ENCODE results near the gene ALPP.

The ALPP gene

DNA sequence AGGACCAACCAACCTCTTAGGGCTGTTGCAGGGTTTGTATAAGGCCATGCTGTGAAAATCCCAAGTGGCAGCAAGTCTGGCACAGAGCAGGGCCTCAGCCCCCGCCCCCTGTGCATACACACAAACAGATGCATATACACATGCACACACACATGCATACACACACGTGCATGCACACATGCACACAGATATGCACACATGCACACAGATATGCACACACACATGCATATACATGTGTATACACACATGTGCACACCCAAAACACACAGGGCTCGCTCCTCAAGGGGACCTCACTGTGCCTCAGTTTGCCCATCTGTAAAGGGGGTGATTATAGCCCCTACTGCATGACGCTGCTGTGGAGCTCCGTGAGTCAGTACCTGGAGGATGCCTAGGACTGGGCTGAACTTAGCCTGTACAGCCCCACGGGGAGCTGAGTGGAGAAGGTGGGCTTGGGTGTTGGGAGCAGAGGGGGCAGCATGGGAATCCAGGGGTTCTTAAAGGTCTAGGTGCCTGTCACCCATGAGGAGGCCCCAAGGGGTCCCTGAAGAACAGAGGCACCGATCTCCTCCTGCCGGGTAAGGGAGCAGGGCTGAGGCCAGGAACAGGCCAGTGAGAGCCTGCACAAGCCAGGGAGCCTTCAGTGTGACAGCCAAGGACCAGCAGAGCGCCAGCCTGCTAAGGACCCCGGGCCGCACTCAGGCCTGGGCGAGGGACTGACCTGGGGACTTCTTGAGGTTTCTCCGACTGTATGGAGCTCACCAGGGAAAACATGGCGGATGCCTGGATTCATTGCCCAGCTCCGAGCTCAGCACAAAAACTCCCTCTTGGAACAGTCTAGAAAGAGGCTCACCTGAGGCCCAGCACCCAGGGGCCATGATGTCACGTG lies 53.4 kb downstream of the ALPP start:
- no peak for DNase-seq

Measured in CD4-positive, alpha-beta T cell treated with Interleukin-12 subunit alpha and Interleukin-12 subunit beta, for 1 hour (primary cell).